Activated CD8-positive, alpha-beta memory T cell treated with anti-CD3 and anti-CD28 coated beads for 24 hours (primary cell): ENCODE results near the gene SMIM14.
"Not testable (repeated sequence)": the region's sequence is repeated elsewhere in the genome, so short reads cannot be mapped to it uniquely, and the experiment has no call there.

ENCODE experiments used
- DNase-seq: peaks from one replicate; pipeline ENCODE4 v3.0.0-alpha.2; 2020

SMIM14 gene

DNA sequence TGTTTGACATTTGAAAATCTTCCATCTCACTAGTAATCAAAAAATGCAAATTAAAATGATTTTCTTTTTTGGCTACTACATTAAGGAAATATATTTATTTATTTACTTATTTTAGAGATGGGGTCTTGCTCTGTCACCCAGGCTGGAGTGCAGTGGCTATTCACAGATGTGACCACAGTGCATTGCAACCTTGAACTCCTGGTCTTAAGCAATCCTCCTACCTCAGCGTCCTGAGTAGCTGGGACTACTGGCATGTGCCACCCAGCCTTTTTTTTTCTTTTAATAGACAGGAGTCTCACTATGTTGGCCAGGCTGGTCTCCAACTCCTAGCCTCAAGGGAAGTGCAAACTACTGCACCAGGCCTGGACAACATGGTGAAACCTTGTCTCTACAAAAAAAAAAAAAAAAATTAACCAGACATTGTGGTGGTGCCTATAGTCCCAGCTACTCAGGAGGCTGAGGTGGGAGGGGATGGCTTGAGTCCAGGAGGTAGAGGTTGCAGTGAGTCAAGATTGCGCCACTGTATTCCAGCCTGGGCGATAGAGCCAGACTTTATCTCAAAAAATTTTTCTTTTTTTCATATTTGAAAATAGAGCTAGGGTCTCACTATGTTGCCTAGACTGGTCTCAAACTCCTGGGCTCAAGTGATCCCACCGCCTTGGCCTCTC lies 4.4 kb upstream of the SMIM14 start:
- no peak for DNase-seq

DNA sequence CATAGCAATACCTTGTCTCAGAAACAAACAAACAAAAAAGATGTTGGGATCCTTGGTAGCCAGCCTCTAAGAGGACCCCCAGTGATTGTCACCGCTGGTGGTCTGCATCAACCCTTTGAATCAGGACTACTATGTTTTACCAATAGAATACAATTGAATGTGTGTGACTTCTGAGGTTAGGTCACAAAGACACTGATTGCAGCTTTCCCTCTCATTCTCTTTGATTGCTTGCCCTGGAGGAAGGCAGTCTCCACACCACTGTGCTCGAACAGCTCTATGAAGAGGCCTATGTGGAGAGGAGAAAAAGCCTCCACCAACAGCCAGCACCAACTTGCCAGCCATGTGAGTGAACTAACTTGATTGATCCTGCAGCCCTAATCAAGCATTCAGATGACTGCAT lies 2.8 kb upstream of the SMIM14 start:
- peak; percentile 19 for DNase-seq

DNA sequence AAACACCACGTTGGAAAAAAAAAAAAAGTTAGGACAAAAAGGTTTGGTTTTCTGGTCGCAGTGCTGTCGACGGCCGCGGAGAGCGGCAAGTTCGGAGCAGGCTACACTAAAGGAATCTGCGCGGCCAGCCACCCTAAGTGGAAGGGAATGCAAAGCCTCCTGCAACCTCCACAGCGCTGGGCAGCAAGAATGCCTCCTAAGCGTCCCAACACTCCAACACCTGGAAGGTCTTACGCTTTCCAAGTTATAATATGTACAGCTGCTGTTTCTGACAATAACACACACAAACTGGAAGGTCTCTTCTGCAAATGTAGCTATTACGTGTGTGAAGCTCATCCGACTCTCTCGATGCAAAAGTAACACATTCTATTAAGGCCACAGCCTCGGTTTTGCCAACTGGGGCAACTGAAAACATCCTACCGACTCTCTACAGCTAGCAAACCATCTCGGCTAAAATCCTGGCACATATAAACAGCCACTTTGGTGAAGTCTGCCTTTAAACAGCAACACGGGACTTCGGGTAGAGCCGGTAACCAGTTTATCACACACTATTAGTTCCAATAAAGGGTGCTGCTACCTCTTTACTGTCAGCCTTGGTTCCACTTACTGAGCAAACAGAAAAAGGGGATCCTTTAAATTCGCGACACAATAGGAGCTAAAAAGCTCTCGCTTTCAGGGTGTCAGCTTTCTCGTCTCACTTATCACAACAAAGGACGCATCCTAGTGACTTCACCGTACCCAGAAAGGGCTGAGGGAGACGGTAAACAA lies 895 bp downstream of the SMIM14 start:
- peak; percentile 67 for DNase-seq

DNA sequence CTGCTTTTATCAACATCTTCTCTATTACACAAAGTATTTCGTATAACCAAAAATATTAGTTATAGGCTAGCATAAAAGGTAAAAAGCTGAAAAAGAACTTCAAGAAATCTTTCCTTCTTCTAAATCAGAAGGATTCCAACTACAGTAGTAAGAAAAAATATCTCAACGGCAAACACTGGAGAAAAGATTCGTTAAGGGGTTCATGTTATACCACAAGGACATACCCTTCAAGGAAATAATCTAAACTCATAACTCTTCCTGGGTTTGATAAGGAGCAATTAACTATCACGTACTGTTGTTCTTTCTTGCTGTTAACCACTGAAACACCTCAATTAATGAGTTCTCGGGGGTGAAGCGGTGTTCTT lies 1.5 kb downstream of the SMIM14 start:
- no peak for DNase-seq

DNA sequence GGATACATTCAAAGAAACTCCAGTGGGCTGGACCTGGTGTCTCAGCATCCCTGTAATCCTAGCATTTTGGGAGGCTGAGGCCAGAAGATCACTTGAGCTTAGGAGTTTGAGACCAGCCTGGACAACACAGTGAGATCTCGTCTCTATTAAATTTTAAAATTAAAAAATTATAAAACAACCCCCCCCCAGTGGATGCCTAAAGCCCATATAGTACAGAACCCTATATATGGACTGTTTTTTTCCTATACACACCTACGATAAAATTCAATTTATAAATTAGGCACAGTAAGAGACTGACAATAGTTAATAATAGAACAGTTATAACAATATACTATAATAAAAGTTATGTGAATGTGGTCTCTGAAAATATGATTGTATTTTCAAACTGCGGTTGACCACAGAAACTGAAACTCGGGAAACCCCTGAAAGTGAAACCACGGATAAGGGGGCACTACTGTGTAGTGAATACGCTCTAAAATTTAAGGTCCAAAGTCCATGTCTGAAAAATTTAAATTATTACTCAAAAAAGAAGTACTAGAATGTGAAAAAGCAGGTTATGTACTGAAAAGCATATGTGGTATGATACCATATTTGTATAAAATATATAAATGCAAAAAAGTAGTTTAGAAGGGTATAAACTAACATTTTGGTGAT lies 2.0 kb downstream of the SMIM14 start:
- peak; percentile 24 for DNase-seq

DNA sequence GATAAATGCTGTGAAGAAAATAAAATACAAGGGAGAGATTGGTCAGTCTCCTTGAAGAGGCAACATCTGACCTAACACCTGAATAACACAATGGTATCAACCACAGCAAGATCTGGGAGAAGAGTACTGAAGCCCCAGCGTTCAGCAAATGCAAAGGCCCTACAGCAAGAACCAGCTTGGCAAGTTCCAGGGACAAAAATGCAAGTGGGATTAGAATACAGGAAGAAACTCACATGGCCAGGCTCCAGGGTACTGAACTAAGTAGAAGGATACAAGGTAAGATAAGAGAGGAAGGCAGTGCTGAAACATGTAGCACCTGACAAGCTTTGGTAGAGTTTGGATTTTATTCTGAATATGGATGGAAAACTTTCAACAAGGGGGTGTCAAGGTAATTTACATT lies 3.6 kb downstream of the SMIM14 start:
- DNase-seq: peak; percentile 4

DNA sequence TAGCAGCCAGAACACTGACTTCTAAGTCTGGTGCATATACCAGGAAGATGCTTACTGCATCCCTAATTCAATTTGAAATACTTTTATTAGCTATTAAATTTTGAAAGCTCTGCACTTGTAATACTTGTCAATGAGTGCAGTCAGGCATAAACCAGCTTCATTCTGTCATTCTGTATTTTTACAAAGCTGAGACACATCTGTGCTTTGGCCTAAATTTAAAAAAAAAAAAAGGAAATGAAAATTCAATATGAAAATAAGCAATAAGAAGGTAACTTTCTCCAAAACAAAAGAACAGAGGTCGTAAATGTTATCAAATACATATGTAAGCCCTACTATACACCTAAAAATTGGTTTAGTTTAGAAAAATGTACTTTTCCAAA lies 7.0 kb downstream of the SMIM14 start:
- no peak for DNase-seq

DNA sequence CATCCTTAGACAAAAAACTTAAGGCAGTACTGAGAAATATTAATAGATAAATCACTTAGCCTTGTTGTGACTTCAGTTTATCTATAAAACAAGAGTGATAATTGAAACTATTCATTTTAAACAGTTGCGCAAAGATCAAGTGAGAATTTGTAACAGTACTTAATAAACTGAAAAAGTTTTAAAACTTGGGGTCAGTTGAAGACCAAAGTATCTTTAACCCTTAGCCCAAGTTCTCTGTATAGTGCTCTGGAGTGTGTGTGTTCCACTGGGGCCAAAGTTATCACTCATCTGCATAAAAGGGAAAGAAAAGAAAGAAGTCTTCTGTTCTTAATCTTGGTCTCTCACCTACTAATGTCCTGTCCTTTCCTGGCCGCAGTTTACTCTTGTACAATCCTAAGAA lies 11.3 kb downstream of the SMIM14 start:
- DNase-seq: no peak

DNA sequence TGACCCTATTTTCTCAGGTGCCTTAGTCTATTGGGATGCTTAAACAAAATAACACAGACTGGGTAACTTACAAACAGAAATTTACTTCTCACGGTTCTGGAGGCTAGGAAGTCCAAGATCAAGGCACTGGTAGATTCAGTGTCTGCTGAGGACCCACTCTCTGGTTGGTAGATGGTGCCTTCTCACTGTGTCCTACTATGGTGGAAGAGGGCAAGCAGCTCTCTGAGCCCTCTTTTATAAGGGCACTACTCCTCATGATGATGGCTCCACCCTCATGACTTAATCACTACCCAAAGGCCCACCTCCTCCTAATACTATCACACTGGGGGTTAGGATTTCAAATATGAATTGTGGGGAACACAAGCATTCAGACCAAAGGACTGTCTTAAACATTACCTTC lies 11.8 kb downstream of the SMIM14 start:
- DNase-seq: no peak

DNA sequence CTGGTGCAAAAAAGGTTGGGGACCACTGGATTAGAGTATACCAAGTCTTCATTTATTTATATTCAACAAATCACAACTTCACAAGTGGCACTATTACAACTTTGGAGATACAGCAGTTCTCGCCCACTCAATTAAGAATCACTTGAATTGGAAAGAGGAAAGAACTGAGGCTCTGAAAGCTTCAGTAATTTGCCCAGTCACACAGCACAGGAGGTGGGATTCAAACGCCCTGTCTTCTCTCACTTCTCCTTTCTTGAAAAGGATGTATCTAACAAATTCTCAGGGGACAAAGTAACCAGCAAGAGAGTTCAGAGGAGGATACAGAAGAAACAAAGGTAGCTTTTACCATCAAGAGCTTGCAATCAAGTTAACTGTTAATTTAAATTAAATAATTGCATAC lies 12.4 kb downstream of the SMIM14 start:
- DNase-seq: no peak

DNA sequence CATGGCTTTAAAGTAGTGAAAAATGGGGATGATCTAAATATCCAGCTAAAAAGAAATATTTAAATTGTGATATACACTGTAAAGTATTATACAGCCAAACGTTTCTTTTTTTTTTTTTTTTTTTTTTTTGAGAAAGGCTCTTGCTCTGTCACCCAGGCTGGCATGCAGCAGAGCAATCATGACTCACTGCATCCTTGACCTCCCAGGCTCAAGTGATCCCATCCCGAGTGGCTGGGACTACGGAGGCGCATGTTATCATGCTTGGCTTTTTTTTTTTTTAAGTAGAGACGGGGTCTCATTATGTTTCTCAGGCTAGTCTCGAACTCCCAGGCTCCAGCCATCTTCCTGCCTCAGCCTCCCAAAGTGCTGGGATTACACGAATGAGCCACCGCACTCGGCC lies 17.1 kb downstream of the SMIM14 start:
- no peak for DNase-seq

DNA sequence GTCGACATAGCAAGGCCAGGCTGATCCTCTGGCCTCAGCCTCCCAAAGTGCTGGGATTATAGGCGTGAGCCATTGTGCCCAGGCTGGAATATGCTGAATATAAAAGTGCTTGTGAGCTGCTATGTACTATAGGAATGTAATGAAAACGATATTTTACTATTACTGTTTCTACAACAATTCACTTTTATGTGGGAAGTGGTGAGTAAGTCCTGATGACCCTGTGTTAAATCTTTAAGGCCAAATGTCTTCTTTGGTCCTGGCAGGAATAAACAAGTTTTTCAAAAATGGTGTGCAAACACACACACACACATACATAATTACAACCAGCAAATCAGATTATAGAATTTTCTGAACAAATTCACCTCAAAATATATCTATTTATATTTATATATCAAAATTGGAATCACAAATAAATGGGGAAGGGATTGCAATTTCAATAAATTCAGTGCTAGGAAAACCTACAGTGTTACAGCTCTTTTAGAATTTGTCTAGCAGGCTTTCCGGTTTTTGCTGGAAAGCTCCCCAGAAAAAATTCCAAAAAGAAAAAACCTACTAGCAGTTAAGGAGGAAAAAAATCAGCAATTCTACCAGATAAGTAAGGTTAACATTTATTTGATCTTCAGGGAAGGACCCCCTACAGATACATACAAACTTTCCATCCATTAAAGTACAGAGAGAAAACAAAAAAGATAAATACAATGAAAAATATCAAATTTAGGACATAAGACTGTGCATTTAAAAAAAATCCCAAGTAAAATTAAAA lies 17.9 kb downstream of the SMIM14 start:
- DNase-seq: no peak

DNA sequence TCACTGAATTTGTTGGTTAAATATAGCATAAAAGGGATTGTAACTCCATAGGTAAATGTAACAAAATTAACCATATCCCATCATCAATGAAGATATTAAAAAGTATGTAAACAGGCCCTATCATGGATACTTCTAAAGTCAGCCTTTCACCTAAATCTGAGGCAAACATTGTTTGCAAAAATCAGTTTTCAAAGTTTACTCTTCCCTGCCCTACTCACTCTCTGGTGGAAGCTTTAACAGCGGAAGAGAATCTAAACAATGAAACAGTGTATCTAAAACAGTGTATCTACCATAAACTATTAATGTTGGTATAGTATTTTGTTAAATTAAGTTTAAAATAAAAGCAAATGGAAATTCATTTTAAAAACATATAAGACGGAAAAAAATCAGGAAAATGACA lies 21.1 kb downstream of the SMIM14 start:
- no peak for DNase-seq

DNA sequence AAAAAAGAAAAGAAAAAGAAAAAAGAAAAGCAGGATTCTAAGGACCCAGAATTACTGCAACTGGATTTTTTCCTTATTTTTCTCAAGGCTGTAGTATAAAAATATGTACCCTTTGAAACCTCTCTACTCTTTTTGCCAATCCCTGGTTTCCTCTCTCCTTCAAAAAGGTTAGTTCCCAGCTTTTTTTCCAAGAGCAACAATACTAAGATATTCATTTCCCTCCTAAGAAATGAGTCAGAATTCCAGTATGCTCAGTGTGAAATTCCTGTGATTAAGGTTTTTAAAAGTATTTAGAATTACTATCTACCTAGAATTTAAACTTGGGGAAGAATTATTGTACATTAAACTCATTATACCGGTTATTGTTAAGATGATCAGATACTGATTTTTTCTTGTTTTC lies 22.0 kb downstream of the SMIM14 start:
- no peak for DNase-seq

DNA sequence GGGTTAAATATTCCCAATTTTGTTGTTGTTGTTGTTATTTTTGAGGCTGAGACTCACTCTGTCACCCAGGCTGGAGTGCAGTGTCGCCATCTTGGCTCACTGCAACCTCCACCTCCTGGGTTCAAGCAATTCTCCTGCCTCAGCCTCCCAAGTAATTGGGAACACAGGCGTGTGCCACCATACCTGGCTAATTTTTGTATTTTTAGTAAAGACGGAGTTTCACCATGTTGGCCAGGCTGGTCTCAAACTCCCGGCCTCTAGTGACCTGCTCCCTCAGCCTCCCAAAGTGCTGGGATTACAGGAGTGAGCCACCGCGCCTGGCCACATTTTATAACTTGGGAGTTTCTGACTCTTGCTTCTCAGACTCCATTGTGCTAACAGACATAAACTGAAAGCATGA lies 22.6 kb downstream of the SMIM14 start:
- not testable (repeated sequence) for DNase-seq

DNA sequence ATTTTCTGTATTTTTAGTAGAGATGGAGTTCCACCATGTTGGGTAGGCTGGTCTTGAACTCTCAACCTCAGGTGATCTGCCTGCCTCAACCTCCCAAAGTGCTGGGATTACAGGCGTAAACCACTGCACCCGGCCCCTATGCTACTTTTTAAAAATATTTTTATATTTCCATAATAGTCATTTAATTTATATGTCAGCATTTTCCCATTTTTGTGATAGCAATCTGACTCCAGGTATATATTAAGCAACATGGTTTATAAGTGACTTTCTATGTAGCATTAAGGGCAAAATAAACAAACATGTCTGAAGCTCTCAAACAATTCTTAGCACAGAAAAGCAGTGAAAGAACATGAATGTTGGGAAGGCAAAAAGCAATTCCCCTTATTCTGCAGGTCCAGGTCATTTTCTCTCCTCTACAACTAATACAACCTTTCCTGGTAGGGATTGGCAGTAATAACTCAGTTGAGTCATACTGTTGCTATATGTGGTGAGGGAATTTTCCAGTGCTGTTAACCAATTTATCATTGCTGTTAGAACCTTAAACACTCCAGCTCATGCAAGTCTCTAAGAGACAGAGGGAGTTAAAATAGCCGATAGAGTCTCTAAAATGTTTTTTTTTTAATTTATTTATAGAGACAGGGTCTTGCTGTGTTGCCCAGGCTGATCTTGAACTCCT lies 24.0 kb downstream of the SMIM14 start:
- DNase-seq: no peak

DNA sequence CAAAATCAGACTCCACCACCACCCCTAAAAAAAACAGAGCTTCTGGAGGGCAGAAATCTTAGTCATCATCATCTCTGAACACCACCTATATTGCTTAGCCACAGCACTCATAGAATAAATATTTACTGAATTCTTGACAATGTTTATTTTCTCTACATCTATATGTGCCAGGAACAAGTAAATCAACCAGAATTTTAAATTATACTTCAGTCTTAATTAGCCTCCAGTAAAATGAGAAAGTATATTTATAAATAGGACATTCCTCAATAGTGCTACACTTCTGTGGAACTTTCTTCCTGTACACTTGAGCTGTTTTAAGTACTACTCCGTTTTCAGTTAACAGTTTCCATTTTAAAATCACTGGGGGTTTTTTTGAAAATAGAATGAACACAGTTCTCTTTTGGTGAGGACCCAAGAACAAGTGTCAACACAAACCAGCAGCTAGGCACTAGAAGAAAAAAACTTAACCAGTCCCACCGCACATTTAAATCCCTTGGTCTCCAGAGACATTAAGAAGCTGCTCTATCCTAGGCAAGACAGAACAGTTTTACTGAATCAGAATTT lies 25.5 kb downstream of the SMIM14 start:
- DNase-seq: no peak

DNA sequence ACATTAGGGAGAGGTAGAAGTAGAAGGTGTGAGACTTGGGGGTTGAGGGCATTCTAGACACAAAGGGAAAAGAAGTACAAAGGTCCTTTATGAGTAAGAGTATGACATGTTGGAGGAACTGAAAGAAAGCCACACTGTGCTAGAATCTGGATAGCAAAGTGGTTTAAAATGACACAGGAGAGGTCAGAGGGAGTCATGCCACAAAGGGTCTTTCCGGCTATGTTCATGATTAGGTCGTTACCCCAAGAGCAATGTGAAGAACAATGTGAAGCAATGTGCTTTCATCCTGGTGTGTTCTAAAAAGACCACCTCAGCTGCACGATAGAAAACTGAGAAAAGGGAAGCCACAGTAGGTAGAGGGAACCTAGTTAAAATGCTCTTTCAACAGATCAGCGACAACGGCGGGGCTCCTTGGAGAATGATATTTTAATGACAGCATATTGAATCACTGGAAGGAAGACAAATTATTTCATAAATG lies 29.2 kb downstream of the SMIM14 start:
- no peak for DNase-seq

DNA sequence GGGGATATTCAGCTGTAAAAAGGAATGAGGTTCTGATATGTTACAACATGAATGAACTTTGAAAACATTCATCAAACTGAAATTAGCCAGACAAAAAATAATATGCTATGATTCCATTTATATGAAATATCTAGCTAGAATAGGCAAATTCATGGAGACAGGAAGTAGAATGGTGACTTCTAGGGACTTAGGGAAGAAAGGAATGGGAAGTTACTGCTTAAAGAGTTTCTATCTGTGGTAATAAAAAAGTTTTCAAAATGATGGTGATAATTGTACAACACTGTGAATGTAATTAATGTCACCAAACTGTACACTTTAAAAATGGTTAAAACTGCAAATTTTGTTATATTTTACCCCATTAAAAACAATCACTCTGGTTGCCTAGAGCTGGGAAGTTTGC lies 30.2 kb downstream of the SMIM14 start:
- no peak for DNase-seq

DNA sequence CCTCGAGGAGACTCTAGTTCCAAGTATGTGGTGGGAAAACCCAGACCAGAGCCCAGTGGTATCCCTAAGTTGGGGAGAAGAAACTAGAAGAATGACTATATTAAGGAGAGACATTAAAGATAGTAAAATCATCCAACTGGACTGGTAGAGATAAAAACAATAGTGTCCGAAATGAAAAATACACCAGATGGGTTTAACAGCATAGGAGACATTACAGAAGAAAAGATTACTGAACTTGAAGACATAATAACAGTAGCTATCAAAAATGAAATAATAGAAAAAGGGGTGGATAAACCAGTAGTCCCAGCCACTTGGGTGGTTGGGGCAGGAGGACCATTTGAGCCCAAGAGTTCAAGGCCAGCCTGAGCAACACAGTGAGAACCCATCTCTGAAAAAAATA lies 31.9 kb downstream of the SMIM14 start:
- DNase-seq: no peak

DNA sequence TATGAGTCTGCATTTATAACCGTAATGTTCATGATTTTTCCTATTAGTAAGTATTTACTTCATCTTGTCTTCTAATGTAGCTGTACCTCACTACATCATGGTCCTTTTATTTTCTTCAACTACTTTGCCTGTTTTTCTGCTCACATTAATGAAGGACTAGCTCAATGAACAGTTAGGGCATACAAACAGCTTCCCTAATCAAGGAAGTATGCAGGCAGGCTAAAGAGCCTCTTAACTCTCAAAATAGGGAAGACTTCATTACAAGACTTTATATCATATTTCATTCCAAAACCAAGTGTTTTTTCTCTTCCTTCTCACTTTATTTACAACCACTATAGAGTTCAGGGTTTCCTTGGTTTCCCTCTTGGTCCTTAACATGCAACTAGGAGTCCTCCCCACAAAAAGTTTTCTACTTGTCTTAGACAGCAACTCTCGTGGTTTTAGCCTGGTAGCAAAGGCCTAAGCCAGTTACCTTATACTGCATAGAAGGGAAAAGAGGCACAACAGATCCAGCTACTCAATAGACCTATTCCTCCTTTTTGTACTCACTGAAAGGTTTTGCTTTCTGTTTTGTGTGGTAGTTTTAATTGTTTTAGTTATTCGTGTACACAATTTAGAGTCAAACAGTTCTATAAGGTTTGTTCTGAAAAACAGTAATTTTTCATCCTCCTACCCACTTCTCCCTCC lies 40.8 kb downstream of the SMIM14 start:
- DNase-seq: no peak

DNA sequence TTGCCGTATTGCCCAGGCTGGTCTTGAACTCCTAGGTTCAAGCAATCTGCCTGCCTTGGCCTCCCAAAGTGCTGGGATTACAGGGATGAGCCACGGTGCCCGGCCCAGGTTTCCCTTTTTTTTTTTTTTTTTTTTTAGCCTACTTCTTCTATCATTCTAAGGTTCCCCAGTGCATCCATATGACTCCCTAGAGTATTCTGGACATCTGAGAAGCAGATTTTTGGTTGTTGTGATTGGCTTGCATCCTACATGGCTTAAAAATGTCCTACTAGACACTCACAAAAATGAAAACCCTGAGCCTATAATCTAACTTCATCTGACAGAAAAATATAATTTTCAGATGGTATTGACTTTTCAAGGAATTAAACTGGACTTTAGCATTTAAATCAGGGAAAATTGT lies 41.7 kb downstream of the SMIM14 start:
- no peak for DNase-seq
